Stimulated activated CD8-positive, alpha-beta memory T cell treated with anti-CD3 and anti-CD28 coated beads, Interleukin-12 subunit alpha, Interleukin-12 subunit beta, amount 100 ng/mL, for 1 hour (primary cell): ENCODE measurements around the gene OR10G3.
A peak's percentile ranks its signal among the peaks of the same experiment; 100 is the strongest.

Experiments used
- DNase-seq: peaks from one replicate; pipeline ENCODE4 v3.0.0-alpha.2; 2020; ENCODE audit warnings: low read depth

OR10G3 gene

DNA sequence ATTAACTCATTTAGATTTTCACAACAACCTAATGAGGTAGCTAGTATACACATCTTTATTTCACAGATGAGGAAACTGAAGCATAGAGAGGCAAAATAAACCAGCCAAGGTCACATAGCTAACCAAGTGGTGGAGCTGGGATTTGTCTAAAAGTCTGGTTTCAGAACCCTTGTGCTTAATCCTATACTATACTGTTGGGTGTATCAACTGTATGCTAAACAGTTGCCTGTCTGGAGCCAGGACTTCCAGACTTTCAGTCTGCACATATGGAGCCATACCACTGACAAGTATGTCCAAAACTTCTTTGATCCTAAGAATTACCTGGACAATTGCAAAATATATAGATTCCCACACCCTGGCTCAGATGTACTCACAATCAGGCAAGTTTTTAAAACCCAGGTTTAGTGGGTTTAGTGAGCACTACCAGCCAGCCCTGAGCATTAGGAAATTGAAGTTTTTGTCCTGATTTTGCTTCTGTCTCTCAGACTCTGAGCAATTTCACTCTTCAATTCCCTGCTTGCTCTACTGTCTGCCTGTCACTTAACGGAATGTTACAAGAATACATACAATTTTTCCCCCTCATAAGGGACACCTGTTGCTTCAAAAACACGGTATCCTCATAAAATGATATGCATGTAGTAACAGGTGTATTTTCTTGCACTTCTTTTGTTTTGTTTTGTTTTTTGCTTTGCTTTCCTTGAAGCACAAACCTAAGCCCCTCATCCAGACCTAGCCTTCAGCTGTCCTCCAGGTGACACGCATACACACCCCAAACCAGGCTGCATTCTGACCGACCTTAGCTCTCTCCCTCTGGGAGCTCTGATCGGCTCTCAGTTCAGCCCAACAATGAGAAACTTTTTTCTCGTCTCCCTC is 44.1 kb downstream of the OR10G3 start:
- no peak for DNase-seq

DNA sequence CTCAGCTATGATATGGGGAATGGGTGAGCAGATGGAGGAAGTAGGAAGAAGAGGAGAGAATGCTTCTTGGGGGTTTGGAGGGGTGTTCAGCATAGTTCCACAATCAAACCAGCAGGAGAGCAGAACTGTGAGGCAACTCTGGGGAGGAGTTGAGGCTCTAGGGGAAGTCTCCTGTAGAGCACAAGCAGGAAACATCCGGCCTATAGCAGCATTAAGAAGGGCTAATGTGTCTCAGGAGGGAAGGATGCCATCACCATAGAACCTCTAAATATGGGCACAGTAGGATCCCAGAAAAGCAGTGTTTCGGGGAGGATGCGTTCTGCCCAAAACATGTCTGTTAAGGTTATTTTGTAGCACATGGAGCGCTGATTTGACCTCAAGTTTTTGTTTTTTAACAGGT is 45.3 kb downstream of the OR10G3 start:
- DNase-seq, result no peak

DNA sequence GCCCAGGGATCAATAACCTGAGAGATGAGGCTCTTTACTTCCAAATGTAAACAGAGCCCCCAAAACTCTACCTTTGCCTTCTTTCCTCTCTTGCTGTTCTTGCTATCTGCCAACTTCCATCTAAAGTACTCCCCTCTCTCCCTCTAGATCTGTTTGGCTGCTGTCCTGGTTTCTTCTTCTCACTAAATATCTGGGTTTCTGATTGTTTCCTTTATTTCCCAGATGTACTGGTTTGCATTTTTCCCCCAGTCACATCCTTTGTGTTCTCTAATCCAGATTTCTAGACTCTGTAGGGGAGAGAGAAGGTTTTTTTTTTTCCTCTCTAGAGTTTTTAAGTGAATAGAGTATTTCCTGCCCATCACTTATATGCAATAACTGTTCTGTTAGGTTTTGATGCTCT is 46.6 kb downstream of the OR10G3 start:
- DNase-seq, result no peak

DNA sequence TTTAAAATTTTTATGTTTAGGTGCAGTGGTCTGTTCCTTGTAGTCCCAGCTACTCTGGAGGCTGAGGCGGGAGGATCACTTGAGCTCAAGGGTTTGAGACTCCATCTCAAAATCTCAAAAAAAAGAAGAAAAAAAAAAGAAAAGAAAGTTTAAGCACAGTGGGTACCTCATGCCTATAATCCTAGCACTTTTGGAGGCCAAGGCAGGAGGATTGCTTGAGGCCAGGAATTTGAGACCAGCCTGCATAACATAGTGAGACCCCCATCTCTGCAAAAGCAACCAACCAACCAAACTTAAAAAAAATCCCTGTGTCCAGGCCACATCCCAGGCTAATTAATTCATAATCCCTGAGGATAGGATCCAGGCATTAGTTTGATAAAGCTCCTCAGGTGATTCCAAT is 50.4 kb downstream of the OR10G3 start:
- DNase-seq, result no peak

DNA sequence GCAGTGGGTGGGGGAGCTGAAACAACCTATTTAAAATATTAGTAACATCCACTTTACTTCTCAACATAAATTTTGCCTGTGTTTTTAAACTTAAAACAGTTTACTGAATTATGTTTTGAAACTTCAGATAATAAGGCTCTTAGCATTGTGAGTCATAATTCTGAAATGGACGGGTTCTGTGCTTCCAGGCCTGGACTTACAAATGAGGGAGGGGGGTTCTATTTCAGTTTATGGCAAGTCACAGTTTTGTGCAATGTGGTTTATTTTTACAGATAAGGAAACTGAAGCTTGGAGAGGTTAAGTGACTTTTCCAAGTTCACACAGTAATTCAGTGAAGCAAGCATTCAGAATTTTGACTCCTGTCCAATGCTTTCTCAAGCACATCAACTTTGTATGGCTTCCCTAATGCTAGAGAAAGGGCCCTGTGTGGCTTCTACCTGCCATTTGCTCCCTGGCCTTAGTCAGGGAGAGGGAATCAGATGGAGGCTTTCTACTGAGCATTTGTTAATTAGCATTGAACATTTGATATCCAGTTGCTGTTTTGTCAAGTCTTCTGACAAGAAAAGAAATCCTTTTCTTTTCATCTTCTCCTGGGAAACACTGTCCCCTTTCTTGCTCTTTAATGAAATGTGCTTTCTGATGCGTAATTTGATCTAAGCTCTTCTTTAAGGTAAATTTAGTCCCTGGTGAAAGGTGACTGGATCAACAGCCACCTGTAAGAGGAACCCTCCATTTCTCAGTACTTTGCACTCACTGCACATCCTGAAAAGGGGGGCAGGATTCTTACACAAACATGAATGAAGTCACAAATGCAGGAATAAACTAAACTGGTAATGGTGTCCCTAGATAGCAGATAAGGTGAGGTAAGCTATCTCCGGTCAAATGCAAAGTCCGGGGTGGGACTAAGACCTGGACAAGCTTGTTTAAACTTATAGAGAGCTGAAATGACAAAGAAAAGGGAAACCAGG is 51.2 kb downstream of the OR10G3 start:
- DNase-seq, result no peak

DNA sequence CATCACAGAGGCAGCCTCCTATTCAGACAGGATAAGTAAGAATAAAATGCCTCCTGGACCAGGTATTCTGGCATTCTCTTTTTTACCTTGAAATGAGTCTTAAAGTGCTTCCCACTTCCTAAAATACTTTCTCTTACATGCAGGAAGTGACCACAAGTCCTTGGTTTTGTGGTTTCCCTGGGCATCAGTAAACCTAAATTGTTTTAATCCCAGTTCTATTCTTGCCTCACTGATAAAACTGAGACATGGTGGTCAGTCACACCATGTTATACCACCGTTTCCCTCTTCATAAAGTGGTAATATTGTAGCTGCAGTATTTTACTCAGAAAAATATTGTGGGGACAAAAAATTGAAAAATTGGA is 52.6 kb downstream of the OR10G3 start:
- no peak for DNase-seq

DNA sequence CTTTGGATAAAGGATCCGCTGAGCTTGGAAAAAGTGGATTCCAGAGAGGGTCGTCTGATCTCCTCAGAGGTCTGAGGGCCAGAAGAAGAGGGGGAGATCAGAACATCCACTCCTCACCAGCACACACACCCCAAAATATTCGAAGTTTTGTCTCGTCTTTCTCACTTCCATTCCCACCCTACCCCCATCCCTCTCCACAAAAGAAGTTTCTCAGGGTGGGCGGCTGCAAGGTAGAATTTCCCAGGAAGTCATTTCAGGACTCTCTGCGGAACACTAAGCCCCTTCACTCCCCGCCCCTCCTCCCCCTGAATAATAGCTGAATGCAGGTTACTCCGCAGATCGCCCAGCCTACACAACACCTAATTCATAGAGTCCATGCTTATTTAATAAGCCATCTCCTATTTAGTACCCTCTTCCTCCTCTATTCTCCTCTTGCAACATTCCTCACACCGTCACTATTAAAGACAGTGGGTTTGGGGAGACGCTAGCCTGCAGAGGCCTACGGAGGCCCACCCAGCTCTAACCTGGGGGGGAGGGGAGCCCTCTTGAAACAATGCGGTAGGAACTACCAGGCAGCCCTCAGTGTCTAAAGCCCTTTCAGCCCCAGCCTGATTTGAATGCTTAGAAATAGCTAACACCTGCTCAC is 53.1 kb downstream of the OR10G3 start:
- no peak for DNase-seq

DNA sequence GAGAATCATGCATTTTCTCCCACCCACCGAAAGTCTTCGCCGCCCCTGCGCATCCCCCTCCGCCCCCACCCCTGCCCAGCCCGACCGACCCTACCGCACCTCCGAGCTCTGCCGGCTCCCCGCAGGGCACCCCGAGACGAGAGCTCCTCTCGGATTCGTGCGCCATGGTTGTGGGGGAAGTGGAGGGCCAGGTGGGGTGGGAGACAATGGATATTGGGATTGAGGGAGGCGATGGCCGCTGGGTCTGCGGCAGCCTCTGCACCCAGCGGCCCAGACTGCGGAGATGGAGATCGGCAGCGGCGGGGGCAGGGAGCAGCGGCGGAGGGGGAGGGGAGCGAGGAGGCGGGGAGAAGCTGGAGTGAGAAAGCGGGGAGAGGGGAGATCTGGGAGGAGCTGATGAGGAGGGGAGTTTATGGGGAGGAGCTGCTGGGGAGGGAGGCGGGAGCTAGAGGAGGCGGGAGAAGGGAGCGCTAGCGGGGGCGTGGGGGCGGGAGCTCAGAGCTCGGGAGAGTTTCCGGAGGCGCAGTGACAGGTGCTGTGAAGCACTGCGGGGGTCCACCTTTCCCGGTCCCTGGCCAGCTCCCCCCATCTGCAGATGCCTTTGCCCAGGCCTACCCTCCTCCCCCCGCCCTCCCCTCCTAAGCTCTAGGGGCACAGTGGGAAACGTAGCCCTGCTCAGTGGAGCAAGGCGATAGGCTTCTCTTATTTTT is 53.8 kb downstream of the OR10G3 start, which contains the start of gene SALL2:
SALL2 (minus strand) TSS at position 385 of the 710 bp plus-strand sequence; CDS start at position 166, 219 bp downstream.
- peak; percentile 41 for DNase-seq

DNA sequence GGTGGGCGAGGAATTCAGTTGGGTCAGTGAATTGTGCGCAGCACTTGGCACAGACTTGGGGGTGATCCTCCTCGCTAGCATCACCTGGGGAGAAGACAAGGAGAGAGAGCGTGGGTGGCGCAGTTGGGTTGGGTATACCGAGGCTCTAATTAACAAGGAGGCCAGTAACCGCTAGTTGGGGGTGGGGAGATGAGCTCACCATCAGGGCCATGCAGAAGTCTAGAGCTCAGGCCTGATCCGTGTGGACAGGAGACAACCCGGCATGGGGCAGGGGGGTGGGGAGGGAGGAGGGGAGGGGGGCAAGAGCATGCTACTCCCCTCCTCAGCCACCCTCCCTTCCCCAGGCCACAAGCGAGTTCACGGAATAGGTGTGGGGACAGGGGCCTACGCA is 54.3 kb downstream of the OR10G3 start:
- no peak for DNase-seq

DNA sequence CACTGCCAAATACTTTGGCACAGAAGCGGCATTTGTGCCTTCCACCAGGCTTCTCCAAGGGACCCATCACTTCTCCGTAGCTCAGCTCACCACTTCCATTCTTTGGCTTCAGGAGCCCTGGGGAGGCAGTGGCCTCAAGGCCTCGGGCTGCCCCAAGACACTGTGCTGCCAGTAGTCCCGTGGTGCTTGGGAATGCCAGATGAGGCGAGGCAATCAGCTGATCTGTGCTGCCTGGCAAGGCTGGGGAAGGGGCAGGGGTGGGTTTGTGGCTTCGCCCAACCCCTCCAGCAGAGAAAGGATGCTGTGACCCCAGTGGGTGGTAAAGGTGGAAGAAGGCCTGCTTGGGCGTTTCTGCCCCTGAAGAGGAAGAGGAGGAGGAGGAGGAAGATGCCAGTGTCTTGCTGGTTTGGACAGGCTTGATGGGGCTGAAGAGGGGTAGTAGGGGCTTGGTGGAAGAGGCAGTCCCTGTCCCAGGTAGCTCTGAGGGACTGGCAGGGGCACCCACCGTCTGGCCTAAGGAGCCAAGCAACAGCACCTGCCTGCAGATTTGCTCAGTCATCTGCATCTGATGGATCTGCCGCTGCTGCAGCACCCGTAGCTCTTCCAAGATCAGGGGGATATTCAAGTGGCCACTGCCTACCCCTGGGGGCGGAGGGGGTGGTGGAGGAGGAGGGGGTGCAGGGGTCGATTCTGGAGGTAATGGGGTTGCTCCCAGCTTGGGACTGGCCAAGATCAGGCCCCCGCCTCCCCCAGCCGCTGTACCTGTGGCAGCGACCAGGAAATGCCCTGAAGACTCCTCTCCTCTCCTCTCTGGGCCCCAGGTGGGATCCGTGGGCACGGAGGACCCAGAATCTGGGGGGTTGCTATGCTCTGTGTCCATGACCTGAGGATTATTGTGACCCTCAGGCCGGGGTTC is 55.0 kb downstream of the OR10G3 start:
- no peak for DNase-seq

DNA sequence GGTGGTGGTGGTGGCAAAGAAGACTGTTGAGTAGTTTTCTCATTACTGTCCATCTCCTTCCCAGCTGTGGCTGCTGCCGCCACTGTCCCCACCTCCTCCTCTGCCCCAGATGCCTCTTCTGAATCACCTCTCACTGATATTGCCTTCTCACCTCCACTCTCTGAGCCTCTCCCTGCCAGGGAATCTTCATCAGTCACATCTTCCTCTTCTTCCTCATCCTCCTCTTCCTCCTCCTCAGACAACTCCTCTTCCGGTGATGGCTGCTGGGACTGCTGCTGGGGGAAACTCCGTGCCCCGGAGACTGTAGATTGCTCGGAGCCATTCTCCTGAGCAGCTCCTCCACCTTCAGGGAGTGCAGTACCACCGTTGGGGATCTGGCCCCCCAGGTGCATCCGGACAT is 56.7 kb downstream of the OR10G3 start:
- DNase-seq, result no peak

DNA sequence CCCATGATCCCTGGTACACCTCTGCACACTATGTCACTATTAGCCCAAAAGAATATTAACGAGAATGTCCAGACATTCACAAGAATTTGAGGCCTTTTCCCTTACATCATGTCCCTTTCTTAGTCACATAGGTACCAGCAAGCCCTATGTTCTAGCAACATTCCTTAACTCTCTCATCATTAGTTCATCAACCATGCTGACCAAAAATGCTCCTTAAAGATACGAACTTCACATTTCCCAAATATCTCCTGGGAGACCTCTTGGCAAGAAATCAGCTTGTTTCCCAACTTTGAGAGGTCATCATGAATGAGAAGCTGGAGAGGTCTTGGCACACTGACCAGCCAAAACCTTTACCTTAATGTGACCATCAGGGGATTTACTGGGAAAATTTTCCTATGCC is 58.4 kb downstream of the OR10G3 start:
- no peak for DNase-seq

DNA sequence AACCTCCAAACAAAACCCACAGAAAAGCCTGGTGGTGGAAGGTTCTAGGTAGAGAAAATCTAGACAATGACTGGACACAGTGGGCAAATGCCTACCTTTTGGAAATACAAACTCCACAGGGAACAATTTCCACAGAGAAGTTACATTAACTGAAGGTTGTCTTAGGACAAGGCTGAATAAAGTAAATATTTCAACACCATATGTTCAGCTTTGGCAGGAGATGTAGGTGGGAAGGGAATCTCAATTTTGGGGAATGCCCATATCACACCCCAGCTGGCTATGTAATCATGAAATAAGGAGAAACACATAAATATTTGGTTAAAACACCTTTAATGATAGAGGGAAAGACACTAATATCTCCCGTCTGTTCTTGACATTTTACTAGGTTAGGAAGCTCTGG is 59.1 kb downstream of the OR10G3 start:
- no peak for DNase-seq

DNA sequence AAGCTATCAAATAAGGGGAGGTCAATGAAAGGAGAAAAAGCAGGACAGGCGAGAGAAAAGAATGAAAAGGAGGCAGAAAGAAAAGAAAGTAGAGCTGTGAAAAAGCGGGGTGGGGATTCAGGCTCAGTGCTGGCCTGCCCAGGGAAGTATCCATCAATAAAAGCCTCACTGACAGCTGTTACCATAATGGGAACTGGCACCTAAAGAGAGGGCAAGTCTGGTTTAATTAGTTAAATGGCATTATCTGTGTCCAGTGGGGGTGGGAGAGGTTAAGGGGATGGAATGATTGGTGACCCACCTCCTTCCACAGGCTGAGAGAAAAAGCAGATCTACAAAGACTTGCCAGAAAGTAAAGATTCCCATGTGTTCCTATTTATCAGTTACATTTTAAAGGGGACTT is 61.2 kb downstream of the OR10G3 start:
- DNase-seq, result no peak
